Karpas-422 (cell line): ENCODE data around the gene SNF8. TPM values are rescaled to one million over a fixed set of nuclear protein-coding genes. Genes with fewer than 3 reads are reported as not detected.
"Not testable (repeated sequence)": the region's sequence is repeated elsewhere in the genome, so short reads cannot be mapped to it uniquely, and the experiment has no call there.

Source experiments
- DNase-seq: peaks from one replicate; pipeline ENCODE4 v3.0.0-alpha.2; 2015
- H2AFZ ChIP-seq: fragments of 200-600 bp; sonication (generic); 2 replicates; pipeline ENCODE4 v1.6.1; 2014; ENCODE audit warnings: antibody characterized with exemption, low read length, mixed read lengths
- H3K27ac ChIP-seq: fragments of 200-600 bp; sonication (generic); 2 replicates; pipeline ENCODE4 v1.5.1; 2014; ENCODE audit warnings: mild to moderate bottlenecking, low read length, moderate library complexity
- H3K27me3 ChIP-seq: fragments of 200-600 bp; sonication (generic); 2 replicates; pipeline ENCODE4 v1.6.1; 2014; ENCODE audit warnings: low read length, mixed read lengths
- H3K36me3 ChIP-seq: fragments of 200-600 bp; sonication (generic); 2 replicates; pipeline ENCODE4 v1.6.1; 2014; ENCODE audit warnings: low read length, mixed read lengths; ENCODE audit not compliant: insufficient read depth
- H3K4me1 ChIP-seq: fragments of 200-600 bp; sonication (generic); 2 replicates; pipeline ENCODE4 v1.6.1; 2014; ENCODE audit warnings: mild to moderate bottlenecking, low read length, mixed read lengths
- H3K4me2 ChIP-seq: fragments of 200-600 bp; sonication (generic); 2 replicates; pipeline ENCODE4 v1.6.1; 2014; ENCODE audit warnings: low read length, low read depth, mild to moderate bottlenecking; ENCODE audit not compliant: poor library complexity, severe bottlenecking
- H3K4me3 ChIP-seq: fragments of 200-600 bp; sonication (generic); 2 replicates; pipeline ENCODE4 v1.5.1; 2014; ENCODE audit warnings: mild to moderate bottlenecking, antibody characterized with exemption, low read length, mixed read lengths
- H3K79me2 ChIP-seq: fragments of 200-600 bp; sonication (generic); 2 replicates; pipeline ENCODE4 v1.6.1; 2014; ENCODE audit warnings: mild to moderate bottlenecking, low read length, mixed read lengths
- H3K9ac ChIP-seq: fragments of 200-600 bp; sonication (generic); 2 replicates; pipeline ENCODE4 v1.6.0; 2014; ENCODE audit warnings: low read length
- H3K9me2 ChIP-seq: fragments of 200-600 bp; sonication (generic), shearing (Covaris generic); replicated peaks from 2 replicates; pipeline ENCODE4 v1.6.0; 2014; ENCODE audit warnings: mild to moderate bottlenecking, low read length, moderate library complexity; ENCODE audit not compliant: insufficient read depth
- H3K9me3 ChIP-seq: fragments of 300-700, 200-600 bp; sonication (generic); 2 replicates; pipeline ENCODE4 v1.6.1; 2014; ENCODE audit warnings: low read length, mixed read lengths
- H4K20me1 ChIP-seq: fragments of 200-600 bp; sonication (generic); 2 replicates; pipeline ENCODE4 v1.6.1; 2014; ENCODE audit warnings: mild to moderate bottlenecking, antibody characterized with exemption, low read length, low read depth; ENCODE audit not compliant: insufficient read depth
- total RNA-seq: library from RNA; depleted of rRNA; stranded (reverse); fragments of >200 nt; shearing (Covaris generic); gene quantifications from 2 replicates; pipeline ENCODE4 v1.2.3, GENCODE V29; 2014; ENCODE audit warnings: low replicate concordance

The SNF8 gene
- total RNA-seq, 1 experiment from 2014 or later = 56.0 TPM

- H2AFZ ChIP-seq = no peak overlapping the region
- no peaks in the 10 kb centered on the region for H3K36me3 ChIP-seq
- no peaks in the 10 kb centered on the region for H3K9me3 ChIP-seq
- no peak for DNase-seq
- H3K4me1 ChIP-seq = no peaks in the 10 kb centered on the region
- no peaks in the 10 kb centered on the region for H3K9me2 ChIP-seq
- no peaks in the 10 kb centered on the region for H3K27me3 ChIP-seq
- no peak overlapping the region for H3K27ac ChIP-seq
- no peaks in the 10 kb centered on the region for H4K20me1 ChIP-seq
- no peak overlapping the region for H3K4me2 ChIP-seq
- no peak overlapping the region for H3K4me3 ChIP-seq
- H3K79me2 ChIP-seq = no peaks in the 10 kb centered on the region
- H3K9ac ChIP-seq = no peak overlapping the region
Observed at GRCh38 chr17:48951572-48951971, 6.9 kb upstream of the SNF8 start.

- H3K79me2 ChIP-seq = peaks cover 33% of the 10 kb centered on the region
- not testable (repeated sequence) for H3K36me3 ChIP-seq, H3K9me3 ChIP-seq, H3K27me3 ChIP-seq, H3K27ac ChIP-seq, H3K9me2 ChIP-seq, DNase-seq, H4K20me1 ChIP-seq
- peaks cover 16% of the 10 kb centered on the region for H3K4me1 ChIP-seq
- peak overlapping the region; percentile 85 for H3K4me2 ChIP-seq
- peak overlapping the region; percentile 92 for H3K4me3 ChIP-seq
- H3K9ac ChIP-seq = peak overlapping the region; percentile 81
- peak overlapping the region; percentile 57; the same call in 1 of the 2 replicates for H2AFZ ChIP-seq
Observed at GRCh38 chr17:48945261-48945651, 614 bp upstream of the SNF8 start.

GRCh38 chr17:48933035-48933434 lies 11.6 kb downstream of the SNF8 start:
- Histone ChIP-seq H3K4me1 (no peaks in the 10 kb centered on the region), H3K9me2 (no peaks in the 10 kb centered on the region), H3K4me2 (no peak overlapping the region), H3K79me2 (no peaks in the 10 kb centered on the region), H3K9ac (no peak overlapping the region), H3K9me3 (no peaks in the 10 kb centered on the region), H4K20me1 (no peaks in the 10 kb centered on the region), H3K27me3 (no peaks in the 10 kb centered on the region), H3K36me3 (peaks cover 52% of the 10 kb centered on the region), H2AFZ (no peak overlapping the region), H3K4me3 (no peak overlapping the region), H3K27ac (no peak overlapping the region)
- DNase-seq = no peak

- H3K9me2 ChIP-seq = no peaks in the 10 kb centered on the region
- H3K9me3 ChIP-seq = no peaks in the 10 kb centered on the region
- peaks cover 8% of the 10 kb centered on the region for H3K4me1 ChIP-seq
- H3K27me3 ChIP-seq = no peaks in the 10 kb centered on the region
- no peak for DNase-seq
- no peak overlapping the region for H3K4me2 ChIP-seq
- peaks cover 6% of the 10 kb centered on the region; the same call in 1 of the 2 replicates for H4K20me1 ChIP-seq
- no peak overlapping the region for H3K9ac ChIP-seq
- no peak overlapping the region for H3K27ac ChIP-seq
- H3K79me2 ChIP-seq = no peaks in the 10 kb centered on the region
- peaks cover 55% of the 10 kb centered on the region for H3K36me3 ChIP-seq
- H3K4me3 ChIP-seq = no peak overlapping the region
- no peak overlapping the region for H2AFZ ChIP-seq
Observed at GRCh38 chr17:48930435-48930873, 14.2 kb downstream of the SNF8 start.

- Histone ChIP-seq H3K4me1 (peaks cover 8% of the 10 kb centered on the region), H3K4me2 (no peak overlapping the region), H3K9me2 (no peaks in the 10 kb centered on the region), H3K4me3 (no peak overlapping the region), H3K79me2 (no peaks in the 10 kb centered on the region), H3K27me3 (no peaks in the 10 kb centered on the region), H3K27ac (no peak overlapping the region), H3K9me3 (no peaks in the 10 kb centered on the region), H3K36me3 (peaks cover 56% of the 10 kb centered on the region), H3K9ac (no peak overlapping the region), H2AFZ (no peak overlapping the region), H4K20me1 (peaks cover 6% of the 10 kb centered on the region; the same call in 1 of the 2 replicates)
- no peak for DNase-seq
Observed at GRCh38 chr17:48929812-48930165, 14.9 kb downstream of the SNF8 start.

- H4K20me1 ChIP-seq = peaks cover 6% of the 10 kb centered on the region; the same call in 1 of the 2 replicates
- no peaks in the 10 kb centered on the region for H3K9me3 ChIP-seq
- H3K4me1 ChIP-seq = peaks cover 8% of the 10 kb centered on the region
- no peak overlapping the region for H2AFZ ChIP-seq
- no peak overlapping the region for H3K4me3 ChIP-seq
- H3K9me2 ChIP-seq = no peaks in the 10 kb centered on the region
- DNase-seq = no peak
- peaks cover 55% of the 10 kb centered on the region for H3K36me3 ChIP-seq
- H3K9ac ChIP-seq = no peak overlapping the region
- no peak overlapping the region for H3K4me2 ChIP-seq
- H3K27ac ChIP-seq = no peak overlapping the region
- H3K79me2 ChIP-seq = no peaks in the 10 kb centered on the region; the same call in 1 of the 2 replicates
- no peaks in the 10 kb centered on the region for H3K27me3 ChIP-seq
Observed at GRCh38 chr17:48928876-48929811, 15.5 kb downstream of the SNF8 start.

- peaks cover 52% of the 10 kb centered on the region for H3K36me3 ChIP-seq
- H2AFZ ChIP-seq = no peak overlapping the region
- no peaks in the 10 kb centered on the region for H3K9me3 ChIP-seq
- H3K9ac ChIP-seq = no peak overlapping the region
- H3K79me2 ChIP-seq = no peaks in the 10 kb centered on the region; the same call in 1 of the 2 replicates
- no peak overlapping the region for H3K4me2 ChIP-seq
- DNase-seq = peak; percentile 58
- no peak overlapping the region for H3K4me3 ChIP-seq
- peaks cover 8% of the 10 kb centered on the region for H3K4me1 ChIP-seq
- no peaks in the 10 kb centered on the region for H3K27me3 ChIP-seq
- H3K9me2 ChIP-seq = no peaks in the 10 kb centered on the region
- no peak overlapping the region for H3K27ac ChIP-seq
- peaks cover 6% of the 10 kb centered on the region; the same call in 1 of the 2 replicates for H4K20me1 ChIP-seq
Observed at GRCh38 chr17:48927978-48928745, 16.5 kb downstream of the SNF8 start.

GRCh38 chr17:48925991-48926342 lies 18.7 kb downstream of the SNF8 start:
- no peak for DNase-seq
- Histone ChIP-seq H3K79me2 (no peaks in the 10 kb centered on the region; the same call in 1 of the 2 replicates), H3K4me3 (no peak overlapping the region), H2AFZ (no peak overlapping the region), H3K36me3 (peaks cover 57% of the 10 kb centered on the region), H3K27ac (no peak overlapping the region), H3K4me2 (no peak overlapping the region), H3K4me1 (peaks cover 8% of the 10 kb centered on the region), H4K20me1 (peaks cover 6% of the 10 kb centered on the region; the same call in 1 of the 2 replicates), H3K9me2 (no peaks in the 10 kb centered on the region), H3K9me3 (no peaks in the 10 kb centered on the region), H3K9ac (no peak overlapping the region), H3K27me3 (no peaks in the 10 kb centered on the region)
